HCT116 (cell line): ENCODE data around the gene ST6GALNAC5. TPM values are rescaled to one million over a fixed set of nuclear protein-coding genes. Genes with fewer than 3 reads are reported as not detected.

Experiments used
- ATAC-seq: fragments of 200-7000 bp; cut with Tn5 transposase; 2 replicates; pipeline ENCODE4 v1.9.1; 2020; ENCODE audit warnings: mild to moderate bottlenecking, moderate library complexity
- BruUV-seq: library from RNA; stranded (reverse); fragments of 400-500 nt; replicated peaks from 2 replicates; lab custom pipeline; 2021; lab: Mats Ljungman, UMichigan
- CTCF ChIA-PET: fragments of 300-600 bp; sonication (Branson Sonifier 250); formaldehyde crosslinking; loops from one replicate; lab custom pipeline; 2021; ENCODE audit warnings: antibody characterized with exemption; lab: Charles Lee
- POLR2A ChIA-PET: fragments of 300-600, 350-600 bp; sonication (Branson Sonifier 250); formaldehyde crosslinking; loops from one replicate; lab custom pipeline; 2021; ENCODE audit warnings: antibody characterized with exemption; lab: Charles Lee
- RAD21 ChIA-PET, 2 experiments: fragments of 300-600 bp; sonication (Branson Sonifier 250); formaldehyde crosslinking; loops; one replicate each; lab custom pipeline; 2023; ENCODE audit warnings: low total read pairs in 2 of 2; ENCODE audit not compliant: uncharacterized antibody in 2 of 2, unreplicated experiment in 2 of 2, low non-redundant PET in 1 of 2; lab: Charles Lee
- DNase-seq: peaks from one replicate; pipeline ENCODE4 v3.0.0-alpha.2; 2010; ENCODE audit warnings: low read depth, low spot score
- H2AFZ ChIP-seq: fragments of 200-600 bp; shearing (Covaris generic), sonication (generic); 2 replicates; pipeline ENCODE4 v1.6.1; 2017; ENCODE audit warnings: low read depth, mixed run types, mixed read lengths, antibody characterized with exemption, low read length; ENCODE audit not compliant: poor library complexity, severe bottlenecking
- H3K27ac ChIP-seq: 2 replicates; pipeline ENCODE4 v1.5.1; 2012; ENCODE audit warnings: low read depth, low read length
- H3K27me3 ChIP-seq: fragments of 200-600 bp; sonication (generic); 2 replicates; pipeline ENCODE4 v1.6.1; 2016; ENCODE audit warnings: mixed run types, low read length, mixed read lengths; ENCODE audit not compliant: insufficient read depth
- H3K36me3 ChIP-seq, 2 experiments: fragments of 200-500 bp in 1 of 2; fragments of 200-600 bp in 1 of 2; sonication (Bioruptor generic) in 1 of 2; sonication (generic) in 1 of 2; 2 replicates each; pipeline versions ENCODE4 v1.5.1 to v1.6.1; 2014 to 2016; ENCODE audit warnings: low read length in 2 of 2, inconsistent platforms in 1 of 2, mixed read lengths in 1 of 2, mixed run types in 1 of 2; ENCODE audit not compliant: insufficient read depth in 2 of 2, control insufficient read depth in 1 of 2
- H3K4me1 ChIP-seq, 2 experiments: fragments of 200-600 bp in 1 of 2; sonication (generic) in 1 of 2; 2 replicates each; pipeline versions ENCODE4 v1.5.1 to v1.6.1; 2012 to 2017; ENCODE audit warnings: low read length in 2 of 2, inconsistent platforms in 1 of 2, mild to moderate bottlenecking in 1 of 2, mixed read lengths in 1 of 2, mixed run types in 1 of 2, moderate library complexity in 1 of 2; ENCODE audit not compliant: insufficient read depth in 2 of 2, control insufficient read depth in 1 of 2
- H3K4me2 ChIP-seq: fragments of 200-600 bp; sonication (generic); 2 replicates; pipeline ENCODE4 v1.6.1; 2017; ENCODE audit warnings: mixed run types, low read length, mixed read lengths
- H3K4me3 ChIP-seq, 2 experiments: fragments of 200-600 bp in 1 of 2; sonication (generic) in 1 of 2; replicated peaks in 1 of 2; 2 replicates each; pipeline ENCODE4 v1.5.1; 2011 to 2016; ENCODE audit warnings: low read length in 2 of 2, control low read depth in 1 of 2, low read depth in 1 of 2, mild to moderate bottlenecking in 1 of 2, mixed read lengths in 1 of 2, mixed run types in 1 of 2
- H3K79me2 ChIP-seq: fragments of 200-600 bp; sonication (generic); 2 replicates; pipeline ENCODE4 v1.6.1; 2017; ENCODE audit warnings: mild to moderate bottlenecking, mixed run types, low read length, moderate library complexity, mixed read lengths; ENCODE audit not compliant: insufficient read depth
- H3K9ac ChIP-seq: fragments of 200-600 bp; sonication (generic); 2 replicates; pipeline ENCODE4 v1.6.1; 2016; ENCODE audit warnings: low read length, mixed read lengths
- H3K9me2 ChIP-seq: fragments of 200-600 bp; sonication (generic), shearing (Covaris generic); 2 replicates; pipeline ENCODE4 v1.6.1; 2017; ENCODE audit warnings: mixed run types, mild to moderate bottlenecking, moderate library complexity; ENCODE audit not compliant: insufficient read depth
- H3K9me3 ChIP-seq, 2 experiments: fragments of 200-500 bp in 1 of 2; fragments of 200-600 bp in 1 of 2; sonication (Bioruptor generic) in 1 of 2; sonication (generic) in 1 of 2; 2 replicates each; pipeline ENCODE4 v1.6.1; 2014 to 2017; ENCODE audit warnings: low read length in 2 of 2, mixed read lengths in 2 of 2, inconsistent platforms in 1 of 2, low read depth in 1 of 2, mild to moderate bottlenecking in 1 of 2, mixed run types in 1 of 2, moderate library complexity in 1 of 2; ENCODE audit not compliant: control insufficient read depth in 1 of 2, insufficient read depth in 1 of 2
- H4K20me1 ChIP-seq: fragments of 200-600 bp; sonication (generic), shearing (Covaris generic); 2 replicates; pipeline ENCODE4 v1.6.1; 2017; ENCODE audit warnings: mixed run types, mild to moderate bottlenecking, moderate library complexity; ENCODE audit not compliant: insufficient read depth
- ATF3 ChIP-seq: IDR thresholded peaks from 2 replicates; pipeline ENCODE4 v1.6.1; 2012
- CEBPB ChIP-seq: IDR thresholded peaks from 2 replicates; pipeline ENCODE4 v1.6.1; 2012; ENCODE audit warnings: low read depth
- EGR1 ChIP-seq: IDR thresholded peaks from 2 replicates; pipeline ENCODE4 v1.6.1; 2012; ENCODE audit warnings: low read depth
- ELF1 ChIP-seq: IDR thresholded peaks from 2 replicates; pipeline ENCODE4 v1.6.1; 2012; ENCODE audit warnings: low read depth, borderline replicate concordance
- EZH2 ChIP-seq: fragments of 200-600 bp; sonication (generic); IDR thresholded peaks from 2 replicates; pipeline ENCODE4 v1.6.1; 2017; ENCODE audit warnings: antibody characterized with exemption, mixed run types
- FOSL1 ChIP-seq: IDR thresholded peaks from 2 replicates; pipeline ENCODE4 v1.6.1; 2012; ENCODE audit warnings: low read depth
- MAX ChIP-seq: IDR thresholded peaks from 2 replicates; pipeline ENCODE4 v1.6.1; 2012
- POLR2A ChIP-seq: IDR thresholded peaks from 2 replicates; pipeline ENCODE4 v1.7.0; 2011; ENCODE audit warnings: borderline replicate concordance; ENCODE audit not compliant: insufficient read depth, insufficient read length; ENCODE audit errors: extremely low read depth
- ZFX ChIP-seq: fragments of 450-650 bp; IDR thresholded peaks from 2 replicates; pipeline ENCODE4 v1.6.1; 2017
- intact Hi-C: fragments of 100-400 bp; cut with micrococcal nuclease; formaldehyde crosslinking; loops from 2 replicates; pipeline ENCODE4 v1.10.0; 2022
- total RNA-seq: library from RNA; stranded (reverse); gene quantifications from one replicate; pipeline ENCODE4 v1.2.1, GENCODE V29; 2021; ENCODE audit not compliant: unreplicated experiment
- TF ChIP-seq, protein P1 (sequence below): IDR thresholded peaks from 2 replicates; pipeline ENCODE4 v1.6.1; 2011; ENCODE audit warnings: mild to moderate bottlenecking, low read length, moderate library complexity; ENCODE audit not compliant: insufficient replicate concordance; ENCODE audit errors: extremely low read depth
- TF ChIP-seq, protein P2 (sequence below), 3 experiments: fragments of 200-600 bp in 1 of 3; sonication (generic) in 1 of 3; IDR thresholded peaks in 2 of 3; conservative IDR thresholded peaks in 1 of 3; 2 replicates each; pipeline ENCODE4 v1.5.1; 2012 to 2017; ENCODE audit warnings: low read depth in 2 of 3, low read length in 2 of 3, antibody characterized with exemption in 1 of 3, borderline replicate concordance in 1 of 3, control low read depth in 1 of 3, mild to moderate bottlenecking in 1 of 3, mixed read lengths in 1 of 3, mixed run types in 1 of 3, moderate library complexity in 1 of 3; ENCODE audit not compliant: insufficient read depth in 1 of 3

Gene ST6GALNAC5
- total RNA-seq, 1 experiment from 2014 or later: 1.2 TPM

GRCh38 chr1:76833856-76834255, 33.4 kb upstream of the ST6GALNAC5 start:
- no peak overlapping the region for H3K9ac ChIP-seq
- H4K20me1 ChIP-seq: no peaks in the 10 kb centered on the region
- ChIA-PET RAD21 (no interaction called here), POLR2A (no interaction called here), CTCF (no interaction called here)
- no peak overlapping the region for H2AFZ ChIP-seq
- H3K4me2 ChIP-seq: no peak overlapping the region
- no TSS peak for BruUV-seq
- H3K9me3 ChIP-seq: no peaks in the 10 kb centered on the region
- TF ChIP-seq POLR2A (no peak), EZH2 (no peak), ZFX (no peak), EGR1 (no peak), MAX (no peak), ELF1 (no peak), ATF3 (no peak), CEBPB (no peak), FOSL1 (no peak)
- TF ChIP-seq, protein P1, sequence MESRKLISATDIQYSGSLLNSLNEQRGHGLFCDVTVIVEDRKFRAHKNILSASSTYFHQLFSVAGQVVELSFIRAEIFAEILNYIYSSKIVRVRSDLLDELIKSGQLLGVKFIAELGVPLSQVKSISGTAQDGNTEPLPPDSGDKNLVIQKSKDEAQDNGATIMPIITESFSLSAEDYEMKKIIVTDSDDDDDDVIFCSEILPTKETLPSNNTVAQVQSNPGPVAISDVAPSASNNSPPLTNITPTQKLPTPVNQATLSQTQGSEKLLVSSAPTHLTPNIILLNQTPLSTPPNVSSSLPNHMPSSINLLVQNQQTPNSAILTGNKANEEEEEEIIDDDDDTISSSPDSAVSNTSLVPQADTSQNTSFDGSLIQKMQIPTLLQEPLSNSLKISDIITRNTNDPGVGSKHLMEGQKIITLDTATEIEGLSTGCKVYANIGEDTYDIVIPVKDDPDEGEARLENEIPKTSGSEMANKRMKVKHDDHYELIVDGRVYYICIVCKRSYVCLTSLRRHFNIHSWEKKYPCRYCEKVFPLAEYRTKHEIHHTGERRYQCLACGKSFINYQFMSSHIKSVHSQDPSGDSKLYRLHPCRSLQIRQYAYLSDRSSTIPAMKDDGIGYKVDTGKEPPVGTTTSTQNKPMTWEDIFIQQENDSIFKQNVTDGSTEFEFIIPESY: no peak
- TF ChIP-seq, protein P2, sequence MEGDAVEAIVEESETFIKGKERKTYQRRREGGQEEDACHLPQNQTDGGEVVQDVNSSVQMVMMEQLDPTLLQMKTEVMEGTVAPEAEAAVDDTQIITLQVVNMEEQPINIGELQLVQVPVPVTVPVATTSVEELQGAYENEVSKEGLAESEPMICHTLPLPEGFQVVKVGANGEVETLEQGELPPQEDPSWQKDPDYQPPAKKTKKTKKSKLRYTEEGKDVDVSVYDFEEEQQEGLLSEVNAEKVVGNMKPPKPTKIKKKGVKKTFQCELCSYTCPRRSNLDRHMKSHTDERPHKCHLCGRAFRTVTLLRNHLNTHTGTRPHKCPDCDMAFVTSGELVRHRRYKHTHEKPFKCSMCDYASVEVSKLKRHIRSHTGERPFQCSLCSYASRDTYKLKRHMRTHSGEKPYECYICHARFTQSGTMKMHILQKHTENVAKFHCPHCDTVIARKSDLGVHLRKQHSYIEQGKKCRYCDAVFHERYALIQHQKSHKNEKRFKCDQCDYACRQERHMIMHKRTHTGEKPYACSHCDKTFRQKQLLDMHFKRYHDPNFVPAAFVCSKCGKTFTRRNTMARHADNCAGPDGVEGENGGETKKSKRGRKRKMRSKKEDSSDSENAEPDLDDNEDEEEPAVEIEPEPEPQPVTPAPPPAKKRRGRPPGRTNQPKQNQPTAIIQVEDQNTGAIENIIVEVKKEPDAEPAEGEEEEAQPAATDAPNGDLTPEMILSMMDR (IDR thresholded peaks at IDR 0.05 in 2 of 3, conservative IDR thresholded peaks at IDR 0.05 in 1 of 3; ENCODE audit: borderline replicate concordance in 1 of 3, insufficient read depth in 1 of 3, low read depth in 2 of 3, low read length in 2 of 3): no peak
- H3K36me3 ChIP-seq: no peaks in the 10 kb centered on the region
- DNase-seq (no peak), ATAC-seq (no peak)
- H3K9me2 ChIP-seq: no peaks in the 10 kb centered on the region
- H3K79me2 ChIP-seq: no peaks in the 10 kb centered on the region
- no peaks in the 10 kb centered on the region for H3K27me3 ChIP-seq
- no peaks in the 10 kb centered on the region for H3K4me1 ChIP-seq
- no peak overlapping the region for H3K27ac ChIP-seq
- intact Hi-C loops: no loop called here
- no peak overlapping the region for H3K4me3 ChIP-seq
